Posterior cingulate gyrus (tissue), 11 donors: Measurements from ENCODE around the gene PCDH9.
"Not testable (repeated sequence)": the region's sequence is repeated elsewhere in the genome, so short reads cannot be mapped to it uniquely, and the experiment has no call there.

Experiments used
- DNase-seq, 10 donors: peaks; one replicate each; pipeline versions ENCODE4 v3.0.0 to v3.0.0-alpha.2; 2020 to 2021; ENCODE audit warnings: mixed read lengths in 3 of 10
- intact Hi-C: fragments of 100-400 bp; cut with DNase I; formaldehyde crosslinking; loops from one replicate; pipeline ENCODE4 v1.15.1; 2023

Gene PCDH9

GRCh38 chr13:66830940-66831716 is 399.0 kb downstream of the PCDH9 start:
- DNase-seq = no peak
- intact Hi-C loops = no loop called here

DNA sequence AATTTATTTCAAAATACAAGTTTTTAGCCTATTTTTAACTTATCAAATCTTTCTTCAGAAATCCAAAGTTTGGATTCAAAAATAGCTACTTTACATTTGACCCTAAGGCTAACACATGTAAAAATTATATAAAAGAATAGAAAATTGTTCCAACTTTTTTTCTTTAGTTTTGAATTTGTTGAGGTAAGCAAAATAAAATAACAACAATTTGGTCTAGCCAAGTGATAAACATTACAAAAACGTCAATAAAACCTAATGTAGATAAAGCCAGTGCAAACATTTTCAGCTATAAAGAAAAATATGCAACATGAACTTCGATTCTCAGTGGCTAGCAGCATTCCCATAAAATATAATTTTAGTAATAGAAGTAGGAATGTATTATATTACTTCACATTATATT is 400.3 kb downstream of the PCDH9 start:
- intact Hi-C loops = no loop called here
- DNase-seq = no peak

DNA sequence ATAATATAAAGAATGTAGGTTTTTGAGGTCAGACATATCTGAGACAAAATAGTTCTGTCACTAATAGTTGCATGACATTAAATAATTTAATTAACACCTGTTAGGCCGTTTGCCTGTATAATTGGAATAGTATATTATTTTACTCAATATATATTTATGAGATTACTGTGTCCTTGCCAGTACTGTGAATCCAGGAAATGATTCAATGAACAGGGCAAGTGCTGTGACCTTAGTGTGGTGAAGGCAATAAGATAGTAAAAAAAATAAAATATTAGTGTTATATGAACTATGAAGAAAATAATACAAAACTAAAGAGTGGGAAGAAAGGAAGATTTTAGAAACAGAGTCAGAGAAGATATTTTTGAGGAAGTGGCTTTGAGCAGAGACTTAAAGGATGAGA is 403.7 kb downstream of the PCDH9 start:
- no peak for DNase-seq
- intact Hi-C loops = no loop called here

DNA sequence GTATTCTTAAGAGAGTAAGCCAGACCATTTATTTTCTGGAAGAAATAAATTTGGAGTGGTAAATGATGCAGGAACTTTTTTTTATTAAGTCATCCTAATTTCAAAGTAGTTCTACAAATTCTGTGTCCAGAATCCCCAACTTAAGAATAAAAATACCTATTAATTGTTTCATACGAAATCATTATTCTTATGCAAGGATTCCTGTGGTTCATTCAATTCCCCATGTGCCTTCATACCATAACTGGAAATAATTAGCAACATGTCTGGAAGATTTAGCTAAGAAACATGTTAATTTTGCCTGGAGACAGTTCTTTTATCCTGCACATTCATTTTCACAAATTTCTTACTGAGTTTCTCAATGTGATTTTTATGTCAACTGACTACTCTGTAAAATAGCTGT is 408.6 kb downstream of the PCDH9 start:
- DNase-seq = no peak
- intact Hi-C loops = no loop called here

GRCh38 chr13:66811455-66811854 is 418.7 kb downstream of the PCDH9 start:
- intact Hi-C loops = no loop called here
- DNase-seq = no peak

DNA sequence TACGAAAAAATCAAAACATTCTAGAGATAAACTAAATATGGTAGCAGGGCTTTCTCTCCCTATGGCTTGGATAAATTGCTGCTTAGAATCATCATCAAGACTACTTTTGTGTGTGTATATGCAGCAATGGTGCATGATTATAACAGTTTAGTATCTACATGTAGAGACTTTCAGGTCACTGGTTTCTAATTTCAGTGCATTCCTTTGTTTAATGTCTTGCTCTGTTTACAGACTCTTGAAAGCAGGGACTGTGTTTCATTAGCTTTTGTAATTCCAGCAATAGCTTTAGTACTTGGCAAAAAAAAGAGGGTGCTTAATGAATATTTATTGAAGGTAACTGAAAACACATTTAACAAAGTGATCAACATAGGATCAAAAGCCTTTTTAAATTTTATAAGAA is 420.7 kb downstream of the PCDH9 start:
- intact Hi-C loops = no loop called here
- DNase-seq = no peak

- no peak for DNase-seq
- intact Hi-C loops = no loop called here
Observed at GRCh38 chr13:66807251-66807650, 422.9 kb downstream of the PCDH9 start.

GRCh38 chr13:66805657-66806056 is 424.5 kb downstream of the PCDH9 start:
- intact Hi-C loops = no loop called here
- DNase-seq = no peak

GRCh38 chr13:66803808-66804456 is 426.2 kb downstream of the PCDH9 start:
- intact Hi-C loops = no loop called here

DNA sequence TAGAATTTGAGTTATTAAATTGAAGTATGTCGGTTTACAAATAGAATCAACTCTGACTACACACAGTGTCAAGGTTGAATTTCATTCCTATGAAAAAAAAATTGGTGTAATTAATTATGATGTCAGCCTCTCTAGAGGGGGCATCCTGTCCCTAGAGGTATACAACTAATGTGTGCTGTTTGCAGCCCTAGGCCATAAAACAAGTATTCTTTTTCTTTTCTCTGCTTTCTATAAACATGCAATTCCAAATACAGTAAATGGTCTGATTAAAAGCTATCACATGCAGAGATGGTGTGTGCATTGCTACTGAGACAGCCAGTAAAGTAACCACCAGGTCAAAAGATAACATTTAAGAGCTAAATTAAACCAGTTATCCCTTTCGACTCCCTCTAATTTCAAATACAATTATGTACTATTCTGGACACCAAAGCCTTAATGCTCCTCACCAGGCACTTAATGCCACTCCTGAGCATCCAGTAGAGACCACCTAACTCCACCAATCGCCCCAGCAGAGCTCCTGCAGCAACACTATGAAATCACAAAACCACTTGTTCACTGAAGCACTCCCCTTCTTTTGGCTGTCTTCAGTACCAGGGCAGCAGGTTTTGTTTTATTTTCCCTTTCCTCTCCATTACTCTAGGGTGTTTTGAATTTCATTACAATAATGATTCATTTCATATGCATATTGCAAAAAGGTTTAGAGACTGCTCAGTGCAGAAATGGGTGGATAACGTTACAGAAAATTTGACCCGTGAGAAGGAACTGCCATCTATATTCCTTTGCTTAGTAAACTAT is 426.9 kb downstream of the PCDH9 start:
- intact Hi-C loops = no loop called here
- no peak for DNase-seq

More at GRCh38 chr13:66803808-66804456, 426.2 kb downstream of the PCDH9 start:
- DNase-seq = peak in 1 of 10 donors; percentile 48

- DNase-seq = peak in 1 of 10 donors; percentile 18
- intact Hi-C loops = no loop called here
Observed at GRCh38 chr13:66795636-66796035, 434.5 kb downstream of the PCDH9 start.

- DNase-seq = no peak
- intact Hi-C loops = no loop called here
Observed at GRCh38 chr13:66794340-66795031, 435.6 kb downstream of the PCDH9 start.

GRCh38 chr13:66790861-66791260 is 439.3 kb downstream of the PCDH9 start:
- no peak for DNase-seq
- intact Hi-C loops = no loop called here

GRCh38 chr13:66781241-66781640 is 448.9 kb downstream of the PCDH9 start:
- intact Hi-C loops = no loop called here
- DNase-seq = no peak

DNA sequence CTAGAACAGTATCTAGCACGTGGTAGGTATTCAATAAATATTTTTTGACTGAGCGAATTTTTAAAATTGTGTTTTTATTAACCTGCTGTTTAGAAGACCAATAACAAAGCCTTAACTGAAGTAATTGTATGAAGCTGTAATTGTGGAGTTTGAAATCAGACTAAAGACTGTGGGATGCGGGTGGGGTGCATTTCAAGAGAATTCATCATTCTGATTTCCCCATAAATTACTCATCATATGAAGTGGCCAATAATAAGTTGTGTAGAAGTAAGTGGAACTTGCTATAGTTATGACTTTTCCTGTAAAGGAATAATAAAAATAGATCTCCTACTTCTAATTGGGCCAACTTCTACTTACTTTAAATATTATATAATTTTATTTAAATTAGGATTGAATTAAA is 449.3 kb downstream of the PCDH9 start:
- DNase-seq = no peak
- intact Hi-C loops = no loop called here

- DNase-seq = no peak
Observed at GRCh38 chr13:66778461-66778860, 451.7 kb downstream of the PCDH9 start.

DNA sequence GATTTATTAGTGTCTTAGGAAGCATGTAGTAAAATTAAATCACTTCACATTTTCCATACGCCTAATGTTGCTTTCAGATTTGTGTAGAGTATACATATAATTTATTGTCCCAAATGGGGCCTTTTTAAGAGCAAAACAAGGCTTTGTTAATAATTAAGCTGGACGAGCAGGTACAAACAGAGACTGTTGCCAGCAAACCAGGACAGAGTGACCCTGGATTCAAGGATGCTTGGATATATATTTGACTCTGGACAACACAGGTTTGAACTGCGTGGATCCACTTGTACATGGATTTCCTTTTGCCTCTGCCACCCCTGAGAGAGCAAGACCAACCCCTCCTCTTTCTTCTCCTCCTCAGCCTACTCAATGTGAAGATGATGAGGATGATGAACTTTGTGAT is 454.9 kb downstream of the PCDH9 start:
- intact Hi-C loops = no loop called here

More at GRCh38 chr13:66778461-66778860, 451.7 kb downstream of the PCDH9 start:
- intact Hi-C loops = no loop called here

DNA sequence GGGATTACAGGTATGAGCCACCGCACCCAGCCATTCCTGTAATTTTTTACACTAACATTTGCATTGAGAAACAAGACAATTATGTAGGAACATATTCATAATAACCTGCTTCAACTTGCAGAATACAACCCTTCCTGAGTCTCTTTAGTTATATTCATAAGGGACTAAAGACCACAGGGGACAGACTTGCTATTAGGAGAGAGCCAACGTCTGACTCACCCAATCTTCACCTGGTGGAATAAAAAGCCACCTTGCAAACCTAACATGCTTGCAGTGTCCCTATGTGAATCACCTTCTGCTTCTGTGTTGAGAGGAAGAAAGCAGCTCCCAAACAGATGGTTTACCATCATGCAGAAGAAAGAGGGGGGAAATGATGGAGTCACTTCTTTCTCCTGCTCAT is 456.1 kb downstream of the PCDH9 start:
- intact Hi-C loops = no loop called here
- DNase-seq = no peak

More for the DNA sequence above, 454.9 kb downstream of the PCDH9 start:
- no peak for DNase-seq

DNA sequence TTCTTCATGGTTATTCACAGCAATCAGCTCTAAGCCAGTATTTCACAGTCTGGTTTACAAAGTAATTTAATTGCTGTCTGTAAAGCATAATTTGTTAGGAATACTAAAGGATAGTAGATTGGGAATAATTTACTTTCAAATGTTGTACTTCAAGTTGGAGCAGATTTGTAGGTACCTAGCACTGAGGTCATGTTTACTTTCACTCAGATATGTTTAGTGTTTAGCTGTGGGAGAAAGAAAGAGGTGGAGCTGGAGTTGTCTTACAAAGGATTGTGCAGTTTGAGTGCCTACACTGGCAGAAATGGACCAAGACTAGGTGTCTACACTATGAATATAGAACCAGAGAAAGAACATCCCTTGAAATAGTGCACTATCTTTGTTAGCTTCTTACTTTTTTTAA is 464.6 kb downstream of the PCDH9 start:
- intact Hi-C loops = no loop called here
- DNase-seq = no peak

DNA sequence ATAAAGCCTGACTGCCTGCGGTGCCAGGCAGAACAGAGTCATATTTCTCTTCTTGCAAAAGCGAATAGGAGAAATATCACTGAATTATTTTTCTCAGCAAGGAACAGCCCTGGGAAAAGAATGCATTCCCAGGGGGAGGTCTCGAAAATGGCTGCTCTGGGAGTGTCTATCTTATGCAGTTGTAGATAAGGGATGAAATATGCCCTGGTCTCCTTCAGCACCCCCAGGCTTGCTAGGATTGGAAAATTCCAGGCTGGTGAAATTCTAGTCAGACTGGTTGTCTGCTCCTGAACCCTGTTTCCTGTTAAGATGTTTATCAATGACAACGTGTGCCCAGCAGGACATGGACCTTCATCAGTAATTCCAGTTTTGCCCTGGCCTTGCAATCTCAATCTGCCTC is 469.5 kb downstream of the PCDH9 start:
- DNase-seq, intact Hi-C loops: not testable (repeated sequence)

- intact Hi-C loops = no loop called here
- no peak for DNase-seq
Observed at GRCh38 chr13:66759919-66760318, 470.2 kb downstream of the PCDH9 start.
